Measurements from ENCODE around the gene KRT74.

GRCh38 chr12:52598966-52599365 lies 25.3 kb upstream of the KRT74 start:
- TF ChIP-seq EP300 (IDR thresholded peaks at IDR 0.05) (no peak), POLR2A (IDR thresholded peaks at IDR 0.05; ENCODE audit: low read length) (no peak), ZNF302 (CRISPR knock-in tag; IDR thresholded peaks at IDR 0.05) (no peak), CTCF (IDR thresholded peaks at IDR 0.05) (no peak), RCOR1 (IDR thresholded peaks at IDR 0.05; ENCODE audit: low read depth, low read length) (no peak), PBX3 (IDR thresholded peaks at IDR 0.05) (no peak), ELK1 (IDR thresholded peaks at IDR 0.05; ENCODE audit: low read depth, low read length) (no peak), TP53 (CRISPR knock-in tag; IDR thresholded peaks at IDR 0.05) (no peak), FOSL2 (IDR thresholded peaks at IDR 0.05) (no peak), FOSL2 (CRISPR knock-in tag; IDR thresholded peaks at IDR 0.05) (no peak), JUN (IDR thresholded peaks at IDR 0.05) (no peak), PHF8 (IDR thresholded peaks at IDR 0.05; ENCODE audit: borderline replicate concordance, low read depth) (no peak), MAZ (IDR thresholded peaks at IDR 0.05; ENCODE audit: borderline replicate concordance, low read depth, low read length) (no peak), MYC (IDR thresholded peaks at IDR 0.05; ENCODE audit: borderline replicate concordance, low read length) (no peak)

All from A549 (cell line).